NB4 (cell line): ENCODE results near the gene IGSF21.

ENCODE experiments used
- DNase-seq: peaks from one replicate; pipeline ENCODE4 v3.0.0; 2010; ENCODE audit warnings: low read depth
- H3K4me3 ChIP-seq: one replicate; pipeline ENCODE4 v1.5.1; 2011; ENCODE audit warnings: mild to moderate bottlenecking, low read depth, low read length, moderate library complexity
- CTCF ChIP-seq: IDR thresholded peaks from one replicate; pipeline ENCODE4 v1.5.1; 2012; ENCODE audit warnings: low read depth, low read length
- MAX ChIP-seq: IDR thresholded peaks from 2 replicates; pipeline ENCODE4 v1.6.1; 2011; ENCODE audit warnings: low read depth, low read length
- MYC ChIP-seq: IDR thresholded peaks from 2 replicates; pipeline ENCODE4 v1.6.1; 2011; ENCODE audit warnings: low read depth, low read length
- POLR2A ChIP-seq: IDR thresholded peaks from 2 replicates; pipeline ENCODE4 v1.6.1; 2011; ENCODE audit warnings: mild to moderate bottlenecking; ENCODE audit not compliant: insufficient read length; ENCODE audit errors: extremely low read depth

The IGSF21 gene

GRCh38 chr1:18183533-18183932 lies 75.9 kb downstream of the IGSF21 start:
- DNase-seq = no peak
- TF ChIP-seq CTCF = no peak
- no peak for TF ChIP-seq POLR2A
- no peak for TF ChIP-seq MYC
- no peak for TF ChIP-seq MAX
- H3K4me3 ChIP-seq = no peak overlapping the region

GRCh38 chr1:18187054-18187453 lies 79.5 kb downstream of the IGSF21 start:
- TF ChIP-seq MYC (no peak), MAX (no peak), CTCF (no peak), POLR2A (no peak)
- DNase-seq = no peak
- H3K4me3 ChIP-seq = no peak overlapping the region

GRCh38 chr1:18188820-18189517 lies 81.4 kb downstream of the IGSF21 start:
- no peak for TF ChIP-seq POLR2A
- no peak for TF ChIP-seq MAX
- no peak for TF ChIP-seq MYC
- no peak for TF ChIP-seq CTCF
- no peak overlapping the region for H3K4me3 ChIP-seq
- no peak for DNase-seq

- no peak for DNase-seq
- H3K4me3 ChIP-seq = no peak overlapping the region
- TF ChIP-seq CTCF (no peak), POLR2A (no peak), MYC (no peak), MAX (no peak)
Observed at GRCh38 chr1:18190598-18190997, 83.0 kb downstream of the IGSF21 start.

- no peak for DNase-seq
- H3K4me3 ChIP-seq = no peak overlapping the region
- TF ChIP-seq MYC = no peak
Observed at GRCh38 chr1:18191037-18191436, 83.4 kb downstream of the IGSF21 start.

- no peak for DNase-seq
- no peak overlapping the region for H3K4me3 ChIP-seq
Observed at GRCh38 chr1:18191481-18192155, 84.0 kb downstream of the IGSF21 start.

GRCh38 chr1:18192182-18192581 lies 84.6 kb downstream of the IGSF21 start:
- no peak overlapping the region for H3K4me3 ChIP-seq
- TF ChIP-seq MYC (no peak), CTCF (no peak), POLR2A (no peak), MAX (no peak)
- no peak for DNase-seq

More at GRCh38 chr1:18191481-18192155, 84.0 kb downstream of the IGSF21 start:
- no peak for TF ChIP-seq MAX
- TF ChIP-seq MYC = no peak
